ENCODE results near the gene SLC6A15.

The SLC6A15 gene

DNA sequence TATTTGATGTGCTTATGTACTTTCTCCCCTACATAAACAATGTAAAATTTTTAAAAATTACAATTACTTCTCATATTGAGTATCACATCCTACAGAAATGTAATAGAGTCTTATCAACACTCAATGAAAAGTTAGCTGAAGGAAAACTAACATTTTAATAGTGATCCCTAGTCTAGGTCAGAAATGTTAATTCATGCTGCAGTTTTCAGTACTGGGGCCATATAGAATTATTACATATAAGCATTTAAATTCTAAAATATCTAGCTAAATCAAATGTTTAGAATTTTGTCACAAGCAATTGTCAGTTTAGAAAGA is 37.8 kb downstream of the SLC6A15 start:
- DNase-seq (ENCODE audit: low read depth, low spot score) = no peak

DNA sequence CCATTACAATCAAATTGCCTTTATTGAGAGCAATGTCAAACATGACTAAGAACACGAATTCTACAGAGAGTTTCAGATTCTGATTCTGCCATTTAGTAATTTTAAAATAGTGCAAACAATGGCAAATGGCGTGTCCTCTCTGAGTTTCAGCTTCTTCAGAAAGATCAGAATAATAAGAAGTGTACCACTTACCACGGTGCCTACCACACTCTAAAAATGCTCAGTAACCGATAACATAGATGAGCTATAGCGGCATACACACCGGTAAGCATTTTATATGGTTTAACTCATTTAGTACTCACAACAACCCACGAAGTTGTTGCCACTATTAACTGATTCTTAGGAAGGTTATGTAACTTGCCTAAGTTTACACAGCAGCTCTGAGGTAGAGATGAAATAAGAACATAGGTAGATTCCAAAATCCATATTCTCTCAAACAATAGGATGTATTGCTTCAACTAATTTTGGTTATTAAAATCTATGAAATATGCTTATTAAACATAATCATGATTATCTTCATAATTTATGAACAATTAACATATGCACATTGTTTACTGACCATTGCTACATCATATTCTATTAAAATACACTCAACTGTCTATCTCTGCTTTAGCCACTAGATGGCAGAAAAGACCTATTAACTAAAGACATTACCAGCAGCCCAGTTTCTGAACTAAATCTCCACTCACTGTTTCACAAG is 38.3 kb downstream of the SLC6A15 start:
- peak; percentile 4 for DNase-seq (ENCODE audit: low read depth, low spot score)

- DNase-seq (ENCODE audit: low read depth, low spot score) = no peak
Observed at GRCh38 chr12:84862186-84862585, 50.4 kb downstream of the SLC6A15 start.

- no peak for DNase-seq (ENCODE audit: low read depth, low spot score)
Observed at GRCh38 chr12:84860718-84861117, 51.9 kb downstream of the SLC6A15 start.

DNA sequence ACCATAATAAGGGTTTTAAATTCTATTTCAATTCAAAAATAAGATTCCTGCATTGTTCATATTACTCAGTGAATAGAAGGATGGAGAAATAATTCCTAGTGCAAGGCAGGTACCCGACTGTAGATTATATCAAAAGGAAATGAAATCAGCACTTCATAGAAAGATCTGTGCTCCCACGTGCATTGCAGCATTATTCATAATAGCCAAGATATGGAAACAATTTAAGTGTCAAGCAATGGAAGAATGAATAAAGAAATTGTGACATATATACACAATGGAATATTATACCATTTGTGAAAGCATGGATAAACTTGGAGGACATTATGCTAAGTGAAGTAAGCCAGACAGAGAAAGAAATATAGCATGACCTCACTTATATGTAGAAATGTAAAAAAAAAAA is 53.8 kb downstream of the SLC6A15 start:
- no peak for DNase-seq (ENCODE audit: low read depth, low spot score)

DNA sequence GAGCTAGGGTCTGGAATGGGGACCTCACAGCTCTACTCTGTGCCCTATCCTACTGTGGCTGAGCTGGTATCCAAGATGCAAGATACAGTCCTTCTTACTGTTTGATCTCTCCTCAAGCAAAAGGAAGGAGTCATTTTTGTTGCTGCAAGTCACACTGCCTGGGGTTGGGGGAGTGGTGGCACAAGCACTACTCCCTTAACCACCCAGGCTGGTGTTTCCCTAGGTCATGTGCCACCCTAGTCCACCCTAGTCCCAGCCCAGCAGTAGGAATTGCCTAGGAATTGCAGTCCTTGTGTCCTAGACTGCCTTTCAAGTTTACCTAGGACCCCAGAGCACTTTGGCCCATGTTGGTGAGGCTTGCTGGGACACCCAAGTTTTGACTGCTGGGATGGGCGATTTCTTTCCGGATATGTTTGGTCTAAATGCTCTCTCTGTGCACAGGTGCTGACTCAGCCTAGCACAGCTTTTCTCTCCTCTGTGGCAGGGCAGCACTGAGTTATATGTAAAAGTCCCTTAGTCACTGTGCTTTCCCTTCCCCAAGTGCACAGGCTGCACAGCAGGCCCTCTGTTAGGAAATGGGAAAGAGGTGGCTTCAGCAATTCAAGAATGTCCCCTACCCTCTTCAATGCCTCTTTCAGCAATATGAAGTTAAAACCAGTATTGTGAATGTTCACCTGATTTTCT is 54.9 kb downstream of the SLC6A15 start:
- no peak for DNase-seq (ENCODE audit: low read depth, low spot score)

- no peak for DNase-seq (ENCODE audit: low read depth, low spot score)
Observed at GRCh38 chr12:84856156-84856900, 56.3 kb downstream of the SLC6A15 start.

DNA sequence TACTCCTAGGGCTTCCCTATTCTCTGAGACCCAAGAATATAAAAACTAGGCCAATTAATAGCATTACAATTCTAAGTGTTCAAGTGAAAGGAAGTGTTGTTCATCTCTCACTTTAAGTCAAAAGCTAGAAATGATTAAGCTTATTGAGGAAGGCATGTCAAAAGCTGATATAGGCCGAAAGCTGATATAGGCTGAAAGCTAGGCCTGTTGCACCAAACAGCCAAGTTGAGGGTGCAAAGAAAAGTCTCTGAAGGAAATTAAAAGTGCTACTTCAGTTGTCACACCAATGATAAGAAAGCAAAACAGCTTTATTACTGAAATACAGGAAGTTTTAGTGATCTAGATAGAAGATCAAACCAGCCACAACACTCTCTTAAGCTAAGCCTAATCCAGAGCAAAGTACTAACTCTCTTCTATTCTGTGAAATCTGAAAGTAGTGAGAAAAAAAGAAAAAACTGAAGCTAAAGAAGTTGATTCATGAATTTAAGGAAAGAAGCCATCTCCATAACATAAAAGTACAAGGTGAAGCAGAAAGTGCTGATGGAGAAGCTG is 68.9 kb downstream of the SLC6A15 start:
- DNase-seq (ENCODE audit: low read depth, low spot score) = no peak

DNA sequence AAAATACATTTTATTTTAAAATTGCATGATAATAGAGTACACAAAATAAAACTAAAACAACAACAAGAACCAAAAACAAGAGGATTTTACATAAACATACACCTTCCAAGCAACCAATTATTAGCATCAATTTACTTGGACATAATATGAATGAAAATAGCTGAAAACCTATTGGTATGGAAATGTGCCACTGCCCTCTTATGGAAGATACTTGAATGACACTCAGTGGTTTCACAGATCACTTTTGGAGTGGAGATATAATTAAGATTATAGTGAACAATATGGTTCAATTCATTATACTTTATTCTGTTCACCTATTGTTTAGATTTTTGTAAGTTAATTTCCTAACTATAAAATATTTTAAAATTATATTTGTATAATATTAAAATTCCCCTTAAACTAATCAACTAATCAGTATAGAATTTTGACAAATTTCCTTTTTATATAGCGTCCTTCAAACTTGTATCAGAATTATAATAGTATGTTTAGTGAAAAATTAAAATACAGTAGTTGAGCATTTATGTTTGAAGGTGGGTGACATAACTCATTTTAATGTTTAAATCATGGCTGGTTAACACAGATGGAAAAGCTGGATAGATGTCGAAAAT is 70.1 kb downstream of the SLC6A15 start:
- DNase-seq (ENCODE audit: low read depth, low spot score) = no peak

DNA sequence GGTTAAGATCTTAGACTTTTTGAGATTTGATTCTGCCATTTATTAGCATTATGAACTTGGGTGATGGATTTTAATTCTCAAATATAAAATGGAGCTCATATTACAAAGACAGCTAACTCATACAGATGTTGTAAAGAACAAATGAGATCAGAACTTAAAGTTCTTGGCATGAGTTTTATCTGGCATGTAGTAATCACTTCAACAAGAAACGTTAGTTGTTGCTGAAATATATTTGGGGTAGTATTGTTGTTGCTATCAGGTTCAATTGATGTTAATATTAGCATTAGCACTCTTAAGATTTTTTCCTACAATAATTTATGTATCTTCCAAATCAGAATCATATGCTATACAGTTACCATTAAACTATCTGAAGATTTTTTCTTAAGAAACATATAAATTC is 71.0 kb downstream of the SLC6A15 start:
- DNase-seq (ENCODE audit: low read depth, low spot score) = no peak

GRCh38 chr12:84840356-84840755 is 72.2 kb downstream of the SLC6A15 start:
- no peak for DNase-seq (ENCODE audit: low read depth, low spot score)

GRCh38 chr12:84826925-84827324 is 85.7 kb downstream of the SLC6A15 start:
- DNase-seq (ENCODE audit: low read depth, low spot score) = no peak

GRCh38 chr12:84825149-84825548 is 87.5 kb downstream of the SLC6A15 start:
- no peak for DNase-seq (ENCODE audit: low read depth, low spot score)

GRCh38 chr12:84822525-84822924 is 90.1 kb downstream of the SLC6A15 start:
- DNase-seq (ENCODE audit: low read depth, low spot score) = no peak

DNA sequence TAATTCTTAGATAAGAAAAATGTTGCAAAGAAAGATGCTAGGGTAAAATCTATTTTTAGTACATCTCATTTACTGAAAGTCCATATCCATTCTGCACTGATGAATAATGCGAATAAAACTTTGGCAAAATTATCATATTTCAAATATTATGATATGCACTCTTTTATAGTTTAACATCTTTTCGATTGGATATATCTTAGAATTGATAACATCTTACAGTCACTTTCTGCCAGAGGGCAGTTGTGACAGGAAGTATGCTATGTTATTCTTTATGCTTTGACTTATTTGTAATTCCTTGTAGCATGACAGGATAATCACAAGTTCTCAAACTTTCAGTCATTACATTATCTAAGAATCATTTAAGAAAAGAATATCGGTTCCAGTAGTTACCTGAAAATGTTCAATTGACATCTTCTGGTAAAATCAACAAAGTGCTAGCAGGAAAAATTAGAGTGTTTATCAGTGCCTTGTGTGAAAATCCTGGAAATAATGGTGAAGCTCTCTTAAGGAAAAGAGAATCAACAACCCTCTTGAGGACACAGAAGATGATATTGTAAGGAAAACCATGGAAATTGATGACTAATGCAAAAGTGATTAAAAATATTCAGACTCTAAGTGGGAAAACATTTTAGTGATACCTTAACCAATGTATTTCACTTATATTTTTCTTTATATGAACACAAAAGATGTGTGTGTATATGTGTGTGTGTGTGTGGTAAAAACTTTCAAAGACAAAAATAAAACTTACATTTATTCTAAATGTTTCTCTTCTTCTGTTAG is 95.5 kb downstream of the SLC6A15 start:
- DNase-seq (ENCODE audit: low read depth, low spot score) = no peak

DNA sequence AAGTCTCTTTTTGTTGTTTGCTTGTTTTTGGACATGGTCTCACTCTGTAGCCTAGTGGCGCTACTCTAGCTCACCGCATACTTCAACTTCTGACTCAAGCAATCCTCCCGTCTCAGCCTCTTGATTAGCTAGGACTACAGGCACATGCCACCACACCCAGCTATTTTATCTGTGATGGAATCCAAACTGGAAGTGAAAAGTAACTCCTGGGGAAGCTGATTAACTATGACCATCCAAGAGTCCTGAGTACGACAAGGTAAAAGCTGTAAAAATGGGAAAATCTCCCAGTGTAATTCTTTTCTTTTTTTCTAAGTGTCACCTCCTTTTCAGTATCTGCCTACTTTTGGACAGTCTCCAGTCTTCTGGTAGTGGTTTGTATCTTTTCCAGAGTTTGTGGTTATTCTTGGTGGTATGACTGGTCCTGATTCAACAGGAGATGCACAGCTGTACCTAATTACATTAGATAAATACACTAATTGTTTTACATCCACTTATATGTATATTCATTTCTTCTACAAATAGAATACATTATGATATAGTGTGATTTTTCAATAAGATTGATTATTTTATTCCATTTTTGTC is 97.8 kb downstream of the SLC6A15 start:
- DNase-seq (ENCODE audit: low read depth, low spot score) = no peak

DNA sequence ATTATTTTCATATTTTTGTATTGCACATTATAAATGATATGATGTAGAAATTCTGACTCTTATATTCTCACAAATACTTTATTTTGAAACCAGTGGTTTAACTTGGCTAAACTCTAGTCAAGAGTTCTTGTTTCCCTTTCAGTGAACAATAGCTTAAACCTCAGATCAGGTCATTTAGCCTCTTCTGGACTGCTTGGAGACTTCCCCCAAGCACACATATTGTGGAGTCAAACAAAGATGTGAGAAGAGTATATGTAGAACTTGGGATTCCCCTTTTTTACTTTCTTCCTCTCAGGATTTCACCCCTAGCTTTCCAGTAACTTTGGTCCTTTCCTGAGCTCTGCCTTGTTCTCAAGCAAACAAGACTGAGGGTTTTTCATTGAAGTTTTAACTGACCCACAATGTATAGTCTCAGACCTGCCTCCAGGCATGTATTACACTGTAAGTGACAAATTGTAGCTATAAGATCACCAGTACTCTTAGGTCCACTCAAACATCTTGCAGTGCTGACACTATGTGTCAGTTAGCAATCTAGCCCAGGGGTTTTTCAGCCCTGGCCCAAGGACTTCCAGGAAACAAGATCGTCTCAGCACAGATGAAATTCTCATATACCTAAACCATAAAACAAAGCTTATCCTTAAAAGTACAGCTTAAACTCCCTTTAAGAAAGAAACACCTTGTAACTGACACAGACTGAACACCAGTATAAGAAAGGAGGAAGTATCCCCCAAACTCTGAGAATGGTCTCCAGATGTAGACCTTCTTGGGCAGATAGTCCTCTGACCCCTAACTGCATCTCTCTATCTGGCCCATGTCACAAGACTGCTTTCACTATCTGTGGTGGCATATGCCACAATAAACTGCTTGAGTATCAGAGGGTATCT is 98.6 kb downstream of the SLC6A15 start:
- DNase-seq (ENCODE audit: low read depth, low spot score) = no peak

- no peak for DNase-seq (ENCODE audit: low read depth, low spot score)
Observed at GRCh38 chr12:84811291-84811690, 101.3 kb downstream of the SLC6A15 start.

GRCh38 chr12:84810611-84811010 is 102.0 kb downstream of the SLC6A15 start:
- no peak for DNase-seq (ENCODE audit: low read depth, low spot score)

All from brain pericyte (primary cell).